Right lobe of liver (tissue), 6 donors: ENCODE measurements around the gene LRMDA. TPM values are rescaled to one million over a fixed set of nuclear protein-coding genes. Genes with fewer than 3 reads are reported as not detected.

Experiments used
- ATAC-seq, 4 donors: fragments of 200-7000 bp; cut with Tn5 transposase; one replicate each; pipeline ENCODE4 v1.9.1; 2020; ENCODE audit warnings: mild to moderate bottlenecking in 4 of 4, moderate library complexity in 4 of 4
- DNase-seq, 3 donors: peaks; one replicate each; pipeline ENCODE4 v3.0.0-alpha.2; 2020
- H3K27ac ChIP-seq, 3 donors: fragments of 200-600 bp; one replicate each; pipeline ENCODE4 v1.8.0; 2022
- H3K27me3 ChIP-seq, 2 donors: fragments of 200-600 bp; one replicate each; pipeline ENCODE4 v1.8.0; 2022
- H3K36me3 ChIP-seq, 4 donors: fragments of 200-600 bp; sonication (generic) in 1 of 4; one replicate each; pipeline versions ENCODE4 v1.5.1 to v1.8.0; 2017 to 2022; ENCODE audit warnings: control low read depth in 1 of 4
- H3K4me1 ChIP-seq, 4 donors: fragments of 200-600 bp; sonication (generic) in 1 of 4; one replicate each; pipeline versions ENCODE4 v1.5.1 to v1.8.0; 2017 to 2022; ENCODE audit warnings: control low read depth in 1 of 4
- H3K4me3 ChIP-seq, 3 donors: fragments of 200-600 bp; one replicate each; pipeline ENCODE4 v1.8.0; 2022
- H3K9me3 ChIP-seq, 4 donors: fragments of 200-600 bp; sonication (generic) in 1 of 4; one replicate each; pipeline versions ENCODE4 v1.5.1 to v1.8.0; 2017 to 2022; ENCODE audit warnings: control low read depth in 1 of 4
- POLR2A ChIP-seq: fragments of 450-650 bp; IDR thresholded peaks from one replicate; pipeline ENCODE4 v1.6.1; 2017; ENCODE audit warnings: antibody characterized with exemption, mild to moderate bottlenecking
- WGBS: methylation state at CpG from one replicate; pipeline ENCODE4 v1.1.6; 2018; ENCODE audit warnings: low coverage, low lambda C conversion rate; ENCODE audit not compliant: insufficient coverage; ENCODE audit errors: missing lambda C conversion rate; 5-methylcytosine and 5-hydroxymethylcytosine counted together
- intact Hi-C, 2 donors: fragments of 100-400 bp; cut with DNase I; formaldehyde crosslinking; loops; one replicate each; pipeline versions ENCODE4 v1.11.2 to v1.14.1; 2022
- total RNA-seq, 6 experiments: library from RNA; depleted of rRNA in 2 of 6; stranded (reverse); fragments of >200 nt in 2 of 6; fragmentation: NEBNext Ultra II Directional in 3 of 6; extraction: Animal tissue kit (Norgen Biotek cat#: 25700) in 3 of 6; gene quantifications; one replicate each; pipeline versions ENCODE4 v1.1.0 to v1.2.4, GENCODE V29; 2016 to 2023
- TF ChIP-seq, protein P1 (sequence below), 4 donors: fragments of 200-600 bp in 3 of 4; fragments of 450-650 bp in 1 of 4; IDR thresholded peaks; one replicate each; pipeline versions ENCODE4 v1.5.1 to v1.8.0; 2016 to 2022; ENCODE audit warnings: antibody characterized with exemption in 4 of 4, mild to moderate bottlenecking in 2 of 4
- donor health status: DM: no; HTN: yes; CAD: no.
- donor health status: DM: no; HTN: no; CAD: no.
- donor health status: DM: no; HTN: no; CAD: no.
- donor health status: DM: no; HTN: yes; CAD: no.
- donor health status: DM: no; HTN: yes; CAD: no.

LRMDA gene
- total RNA-seq, 6 experiments from 2014 or later = 9.9 to 19.9 (median 16.3) TPM

DNA sequence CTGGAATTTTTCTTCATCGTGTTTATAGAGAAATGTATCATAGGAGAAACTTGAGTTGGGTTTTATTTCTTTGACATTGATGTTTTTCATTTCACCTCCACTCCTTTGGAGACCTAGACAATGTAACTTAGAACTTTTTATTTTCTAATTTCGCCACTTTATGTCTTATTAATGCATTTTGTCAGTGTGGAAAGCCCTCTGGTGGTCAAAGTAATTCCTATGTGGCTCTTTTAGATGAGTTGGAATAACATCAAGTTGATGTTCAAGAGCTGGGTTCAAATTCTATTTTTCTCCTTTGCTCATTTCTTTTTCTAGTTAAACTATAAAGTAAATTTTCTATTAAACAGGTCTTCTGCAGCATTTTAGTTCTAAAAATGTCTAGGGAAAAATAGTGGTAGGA lies 478.6 kb downstream of the LRMDA start:
- no peaks in the 10 kb centered on the region for H3K27me3 ChIP-seq
- H3K4me3 ChIP-seq = no peak overlapping the region
- peak in 3 of 4 donors; percentile 57 to 63 (median 59) for ATAC-seq
- no peaks in the 10 kb centered on the region for H3K9me3 ChIP-seq
- WGBS = 30% methylated on average over 2 of the region's 2 CpGs
- no peak overlapping the region for H3K27ac ChIP-seq
- H3K36me3 ChIP-seq = no peaks in the 10 kb centered on the region
- intact Hi-C loops = loop anchor here in 1 of 2 donors (10.0 kb wide), 1 partner anchor 515 kb away; no protein-coding TSS in a partner anchor
- TF ChIP-seq, protein P1, sequence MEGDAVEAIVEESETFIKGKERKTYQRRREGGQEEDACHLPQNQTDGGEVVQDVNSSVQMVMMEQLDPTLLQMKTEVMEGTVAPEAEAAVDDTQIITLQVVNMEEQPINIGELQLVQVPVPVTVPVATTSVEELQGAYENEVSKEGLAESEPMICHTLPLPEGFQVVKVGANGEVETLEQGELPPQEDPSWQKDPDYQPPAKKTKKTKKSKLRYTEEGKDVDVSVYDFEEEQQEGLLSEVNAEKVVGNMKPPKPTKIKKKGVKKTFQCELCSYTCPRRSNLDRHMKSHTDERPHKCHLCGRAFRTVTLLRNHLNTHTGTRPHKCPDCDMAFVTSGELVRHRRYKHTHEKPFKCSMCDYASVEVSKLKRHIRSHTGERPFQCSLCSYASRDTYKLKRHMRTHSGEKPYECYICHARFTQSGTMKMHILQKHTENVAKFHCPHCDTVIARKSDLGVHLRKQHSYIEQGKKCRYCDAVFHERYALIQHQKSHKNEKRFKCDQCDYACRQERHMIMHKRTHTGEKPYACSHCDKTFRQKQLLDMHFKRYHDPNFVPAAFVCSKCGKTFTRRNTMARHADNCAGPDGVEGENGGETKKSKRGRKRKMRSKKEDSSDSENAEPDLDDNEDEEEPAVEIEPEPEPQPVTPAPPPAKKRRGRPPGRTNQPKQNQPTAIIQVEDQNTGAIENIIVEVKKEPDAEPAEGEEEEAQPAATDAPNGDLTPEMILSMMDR (IDR thresholded peaks at IDR 0.05) = peak; percentile 61 to 75 (median 70)
- TF ChIP-seq POLR2A = no peak
- H3K4me1 ChIP-seq = no peaks in the 10 kb centered on the region
- no peak for DNase-seq

DNA sequence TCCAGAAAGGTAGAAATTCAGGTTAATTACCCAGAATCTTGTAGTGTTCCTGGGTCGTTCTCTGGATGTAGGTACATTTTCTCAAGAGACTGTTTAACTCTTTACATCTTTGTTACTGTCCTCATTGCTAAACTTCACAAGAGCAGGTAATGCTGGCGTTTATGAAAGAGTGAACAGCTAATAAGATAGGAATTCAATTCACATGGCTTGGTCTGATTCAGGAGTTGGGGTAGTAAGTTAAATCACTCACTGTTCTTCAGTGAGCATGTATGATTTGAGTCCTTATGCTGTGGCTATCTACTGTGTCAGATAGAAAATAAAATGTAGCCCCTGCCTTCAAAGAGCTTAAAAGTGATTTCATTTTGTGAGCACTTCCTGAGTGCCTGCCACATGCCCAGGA lies 480.0 kb downstream of the LRMDA start:
- DNase-seq = no peak
- H3K4me1 ChIP-seq = no peaks in the 10 kb centered on the region
- H3K36me3 ChIP-seq = no peaks in the 10 kb centered on the region
- ATAC-seq = no peak
- no peaks in the 10 kb centered on the region for H3K27me3 ChIP-seq
- no peaks in the 10 kb centered on the region for H3K9me3 ChIP-seq
- no peak overlapping the region for H3K27ac ChIP-seq
- no peak overlapping the region for H3K4me3 ChIP-seq
- WGBS = 86% methylated on average over 2 of the region's 2 CpGs
- TF ChIP-seq, protein P1 (IDR thresholded peaks at IDR 0.05) = no peak
- no peak for TF ChIP-seq POLR2A
- intact Hi-C loops = loop anchor here in 1 of 2 donors (10.0 kb wide), 1 partner anchor 517 kb away; no protein-coding TSS in a partner anchor

DNA sequence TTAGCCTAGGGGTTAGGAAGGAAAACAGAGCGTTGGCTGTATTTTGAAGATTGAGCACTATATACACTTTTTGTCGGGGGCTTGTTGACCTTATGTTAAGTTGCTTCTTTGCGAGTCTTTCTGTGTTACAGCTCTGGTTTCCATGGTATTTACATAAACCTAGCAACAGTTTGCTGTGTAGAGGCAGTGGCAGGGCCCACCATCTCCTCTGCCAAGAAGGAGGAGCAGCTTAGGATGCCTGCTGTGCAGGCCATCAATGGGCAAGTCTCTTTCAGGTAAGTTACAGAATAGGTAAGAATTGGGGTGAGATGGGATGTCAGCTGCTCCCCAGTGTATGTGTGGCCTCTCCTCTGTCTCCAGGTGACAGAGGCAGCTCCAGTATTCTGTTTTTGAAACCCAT lies 485.5 kb downstream of the LRMDA start:
- H3K4me3 ChIP-seq = no peak overlapping the region
- intact Hi-C loops = loop anchor here in 1 of 2 donors (10.0 kb wide), 1 partner anchor 522 kb away; no protein-coding TSS in a partner anchor
- 100% methylated on average over 3 of the region's 3 CpGs for WGBS
- no peaks in the 10 kb centered on the region for H3K9me3 ChIP-seq
- H3K27me3 ChIP-seq = no peaks in the 10 kb centered on the region
- DNase-seq (no peak), ATAC-seq (no peak)
- no peaks in the 10 kb centered on the region for H3K36me3 ChIP-seq
- H3K27ac ChIP-seq = no peak overlapping the region
- TF ChIP-seq, protein P1 (IDR thresholded peaks at IDR 0.05) = no peak
- TF ChIP-seq POLR2A = no peak
- H3K4me1 ChIP-seq = no peaks in the 10 kb centered on the region

DNA sequence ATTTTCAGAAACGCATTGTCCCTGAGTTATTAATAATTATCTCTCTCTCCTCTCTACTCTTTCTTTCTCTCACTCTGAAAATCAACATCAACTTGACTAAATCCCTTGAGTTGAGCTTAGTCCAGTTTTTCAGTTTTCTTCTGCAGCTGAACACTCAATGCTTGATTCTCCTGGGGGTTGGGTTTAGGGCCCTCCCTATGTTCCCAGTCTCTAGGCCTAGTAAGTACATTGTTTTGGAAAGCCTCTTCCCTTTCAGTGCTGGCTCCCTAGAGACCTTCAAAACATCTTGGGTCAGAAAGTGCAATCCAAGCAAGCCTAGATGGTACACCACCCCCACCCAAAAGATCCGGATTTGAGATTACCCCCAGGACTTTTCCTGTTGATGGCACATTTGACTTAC lies 488.5 kb downstream of the LRMDA start:
- no peaks in the 10 kb centered on the region for H3K36me3 ChIP-seq
- intact Hi-C loops = loop anchor here in 1 of 2 donors (10.0 kb wide), 1 partner anchor 525 kb away; no protein-coding TSS in a partner anchor
- no peak for DNase-seq
- no peak overlapping the region for H3K27ac ChIP-seq
- no peak for TF ChIP-seq POLR2A
- TF ChIP-seq, protein P1 (IDR thresholded peaks at IDR 0.05) = no peak
- H3K4me1 ChIP-seq = no peaks in the 10 kb centered on the region
- H3K9me3 ChIP-seq = no peaks in the 10 kb centered on the region
- H3K27me3 ChIP-seq = no peaks in the 10 kb centered on the region
- 78% methylated on average over 2 of the region's 2 CpGs for WGBS
- ATAC-seq = no peak
- H3K4me3 ChIP-seq = no peak overlapping the region

DNA sequence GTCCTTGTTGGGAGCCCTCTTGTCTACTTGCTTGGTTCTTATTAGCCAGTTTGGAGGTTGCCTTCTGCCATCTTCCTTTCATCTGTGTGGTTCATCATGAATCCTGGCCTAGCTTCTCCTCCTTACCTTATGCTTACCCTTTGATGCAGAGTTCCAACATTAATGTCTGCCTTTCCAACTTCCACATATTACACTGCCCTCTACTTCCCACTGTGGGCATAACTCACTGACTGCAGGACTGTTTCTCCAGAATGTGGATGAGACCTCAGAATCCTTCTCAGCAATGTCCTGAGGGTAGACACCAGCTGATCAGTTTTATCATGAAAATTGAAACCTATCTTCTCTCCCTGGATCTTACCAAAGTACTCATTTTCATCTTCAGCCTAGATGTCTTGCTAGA lies 491.0 kb downstream of the LRMDA start:
- intact Hi-C loops = no loop called here
- Histone ChIP-seq H3K4me1 (no peaks in the 10 kb centered on the region), H3K27ac (no peak overlapping the region), H3K36me3 (no peaks in the 10 kb centered on the region), H3K4me3 (no peak overlapping the region), H3K27me3 (no peaks in the 10 kb centered on the region), H3K9me3 (no peaks in the 10 kb centered on the region)
- peak in 2 of 4 donors; percentile 47 to 55 for ATAC-seq
- TF ChIP-seq, protein P1 (IDR thresholded peaks at IDR 0.05) = peak; percentile 24 to 40 (median 28)
- no peak for TF ChIP-seq POLR2A
- DNase-seq = no peak
